Vagina (tissue), 2 donors: ENCODE measurements around the gene TLCD5.

Source experiments
- POLR2A ChIP-seq, 2 donors: fragments of 450-650 bp; IDR thresholded peaks; one replicate each; pipeline ENCODE4 v1.6.1; 2017; ENCODE audit warnings: antibody characterized with exemption in 2 of 2, mild to moderate bottlenecking in 2 of 2, moderate library complexity in 2 of 2
- TF ChIP-seq, protein P1 (sequence below), 3 experiments: fragments of 450-650 bp in 2 of 3; fragments of 200-600 bp in 1 of 3; sonication (generic) in 1 of 3; IDR thresholded peaks; one replicate each; pipeline ENCODE4 v1.5.1; 2017 to 2019; ENCODE audit warnings: antibody characterized with exemption in 3 of 3, mild to moderate bottlenecking in 2 of 3, moderate library complexity in 2 of 3

DNA sequence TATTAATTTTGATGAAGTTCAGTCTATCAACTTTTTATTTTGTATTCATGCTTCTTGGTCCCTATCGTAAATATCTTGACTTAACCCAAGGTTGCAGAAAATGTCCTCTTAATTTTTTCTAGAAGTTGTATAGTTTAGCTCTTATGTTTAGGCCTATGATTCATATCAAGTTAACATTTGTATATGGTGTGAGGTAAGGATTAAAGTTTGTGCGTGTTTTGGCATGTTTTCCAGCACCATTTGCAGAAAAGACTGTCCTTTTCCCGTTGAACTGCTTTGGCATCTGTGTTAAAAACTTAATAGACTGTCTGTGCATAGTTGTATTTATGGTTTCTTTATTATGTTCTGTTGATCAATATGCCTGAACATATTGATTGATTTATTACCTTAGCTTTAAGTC, 53.4 kb downstream of the TLCD5 start:
- TF ChIP-seq, protein P1, sequence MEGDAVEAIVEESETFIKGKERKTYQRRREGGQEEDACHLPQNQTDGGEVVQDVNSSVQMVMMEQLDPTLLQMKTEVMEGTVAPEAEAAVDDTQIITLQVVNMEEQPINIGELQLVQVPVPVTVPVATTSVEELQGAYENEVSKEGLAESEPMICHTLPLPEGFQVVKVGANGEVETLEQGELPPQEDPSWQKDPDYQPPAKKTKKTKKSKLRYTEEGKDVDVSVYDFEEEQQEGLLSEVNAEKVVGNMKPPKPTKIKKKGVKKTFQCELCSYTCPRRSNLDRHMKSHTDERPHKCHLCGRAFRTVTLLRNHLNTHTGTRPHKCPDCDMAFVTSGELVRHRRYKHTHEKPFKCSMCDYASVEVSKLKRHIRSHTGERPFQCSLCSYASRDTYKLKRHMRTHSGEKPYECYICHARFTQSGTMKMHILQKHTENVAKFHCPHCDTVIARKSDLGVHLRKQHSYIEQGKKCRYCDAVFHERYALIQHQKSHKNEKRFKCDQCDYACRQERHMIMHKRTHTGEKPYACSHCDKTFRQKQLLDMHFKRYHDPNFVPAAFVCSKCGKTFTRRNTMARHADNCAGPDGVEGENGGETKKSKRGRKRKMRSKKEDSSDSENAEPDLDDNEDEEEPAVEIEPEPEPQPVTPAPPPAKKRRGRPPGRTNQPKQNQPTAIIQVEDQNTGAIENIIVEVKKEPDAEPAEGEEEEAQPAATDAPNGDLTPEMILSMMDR (IDR thresholded peaks at IDR 0.05) = no peak
- TF ChIP-seq POLR2A (IDR thresholded peaks at IDR 0.05) = no peak
